H1 (cell line): Measurements from ENCODE around the gene CEMIP2. TPM values are rescaled to one million over a fixed set of nuclear protein-coding genes. Genes with fewer than 3 reads are reported as not detected.

Experiments used
- EP300 ChIP-seq, 2 experiments: IDR thresholded peaks; 1 replicate in 1 of 2; 2 replicates in 1 of 2; pipeline ENCODE4 v1.6.1; 2011 to 2012; ENCODE audit warnings: low read depth in 2 of 2, low read length in 2 of 2, mild to moderate bottlenecking in 2 of 2, borderline replicate concordance in 1 of 2, inconsistent platforms in 1 of 2, moderate library complexity in 1 of 2
- GABPA ChIP-seq: IDR thresholded peaks from 2 replicates; pipeline ENCODE4 v1.6.1; 2011; ENCODE audit warnings: mild to moderate bottlenecking, low read length, moderate library complexity, borderline replicate concordance; ENCODE audit not compliant: insufficient read depth
- HDAC6 ChIP-seq: IDR thresholded peaks from one replicate; pipeline ENCODE4 v1.7.1; 2012; ENCODE audit warnings: low read depth, mild to moderate bottlenecking, inconsistent platforms, low read length, moderate library complexity
- SP4 ChIP-seq: IDR thresholded peaks from 2 replicates; pipeline ENCODE4 v1.6.1; 2012; ENCODE audit warnings: low read length, inconsistent platforms
- SUZ12 ChIP-seq: fragments of 200-600 bp; sonication (generic); IDR thresholded peaks from 2 replicates; pipeline ENCODE4 v1.6.1; 2012; ENCODE audit warnings: mild to moderate bottlenecking, inconsistent platforms, low read length, moderate library complexity, mixed read lengths
- TAF7 ChIP-seq: optimal IDR thresholded peaks from 2 replicates; pipeline ENCODE3; 2011; ENCODE audit warnings: low read depth, mild to moderate bottlenecking, inconsistent platforms, low read length, moderate library complexity, borderline replicate concordance
- YY1 ChIP-seq: IDR thresholded peaks from 2 replicates; pipeline ENCODE4 v1.6.1; 2011; ENCODE audit warnings: low read depth, mild to moderate bottlenecking, low read length
- ZNF274 ChIP-seq: IDR thresholded peaks from 2 replicates; pipeline ENCODE4 v1.7.0; 2012; ENCODE audit warnings: low read length, borderline replicate concordance; ENCODE audit errors: extremely low read depth
- polyA plus RNA-seq, 7 experiments: library from polyadenylated mRNA; depleted of rRNA in 3 of 7; stranded (reverse) in 5 of 7; unstranded in 2 of 7; fragments of >200 nt in 5 of 7; fragments of 200-250 nt in 2 of 7; gene quantifications; 1 replicate in 5 of 7; 2 replicates in 1 of 7; 4 replicates in 1 of 7; pipeline versions ENCODE4 v1.2.1 to v1.2.3, GENCODE V29; 2011 to 2013; ENCODE audit warnings: missing spikeins in 2 of 7, mixed read lengths in 2 of 7
- total RNA-seq: library from RNA; stranded (reverse); fragmentation: NEBNext Ultra II Directional; extraction: Animal tissue kit (Norgen Biotek cat#: 25700); gene quantifications from 2 replicates; pipeline ENCODE4 v1.2.1, GENCODE V29; 2021

Gene CEMIP2
- total and polyA plus RNA-seq, 2 of the 8 experiments (the other 6 are each of a cell fraction or from before 2014, with no cell fraction given) = 25.2 to 52.1 TPM

DNA sequence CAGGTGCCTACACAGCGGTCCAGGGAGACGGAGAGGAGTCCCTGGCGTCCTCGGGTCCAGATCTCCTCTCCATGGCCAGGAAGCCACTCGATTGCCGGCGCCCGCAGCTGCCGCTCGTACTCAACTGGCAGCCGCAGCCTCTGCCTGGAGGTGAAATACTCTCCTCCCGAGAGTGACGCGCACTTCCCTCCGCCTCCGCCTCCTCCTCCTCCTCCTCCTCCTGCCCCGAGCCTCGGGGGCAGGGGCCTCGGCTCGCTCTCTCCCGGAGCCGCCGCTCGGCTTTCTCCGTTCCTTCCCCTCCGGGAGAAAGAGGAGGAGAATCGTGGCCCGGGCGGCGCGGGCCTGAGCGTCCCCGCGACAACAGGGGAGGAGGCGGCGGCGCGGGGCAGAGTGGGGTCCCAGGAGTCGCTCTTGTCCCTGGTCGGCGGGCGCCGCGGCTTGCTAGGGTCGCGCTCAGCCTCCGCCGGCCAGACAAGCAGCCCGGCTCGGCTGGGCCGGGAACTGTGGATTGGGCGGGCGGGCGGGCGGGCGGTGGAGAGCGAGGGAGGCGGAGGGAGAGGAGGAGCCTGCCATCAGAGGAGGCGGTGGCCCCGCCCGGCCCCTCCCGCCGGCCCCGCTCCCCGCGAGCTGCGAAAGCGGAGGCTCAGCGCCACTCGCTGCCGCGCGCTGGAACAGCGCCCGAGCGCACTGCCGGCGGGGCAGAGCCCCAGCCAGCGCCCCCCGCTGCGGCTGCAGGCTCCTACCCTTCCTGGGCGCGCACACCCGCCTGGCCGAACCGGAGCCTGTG lies at the start of gene CEMIP2 (continued):
- TF ChIP-seq SUZ12 (no peak), HDAC6 (no peak), YY1 (no peak), SP4 (no peak), ZNF274 (no peak), EP300 (IDR thresholded peaks at IDR 0.05; ENCODE audit: borderline replicate concordance in 1 of 2, low read depth in 2 of 2, low read length in 2 of 2) (no peak), GABPA (no peak), TAF7 (peak; percentile 93)
